Left lung (tissue), 10 donors: ENCODE measurements around the gene GDPD3. TPM values are rescaled to one million over a fixed set of nuclear protein-coding genes. Genes with fewer than 3 reads are reported as not detected.

Experiments
- ATAC-seq: fragments of 200-7000 bp; cut with Tn5 transposase; one replicate; pipeline ENCODE4 v1.9.1; 2020; ENCODE audit warnings: moderate library complexity
- DNase-seq, 4 donors: peaks; one replicate each; pipeline ENCODE4 v3.0.0-alpha.2; 2013 to 2020
- H3K27ac ChIP-seq, 2 donors: fragments of 200-600 bp; sonication (generic) in 1 of 2; one replicate each; pipeline versions ENCODE4 v1.5.0 to v1.8.0; 2020 to 2021
- H3K27me3 ChIP-seq, 2 donors: fragments of 200-600 bp; sonication (generic) in 1 of 2; one replicate each; pipeline versions ENCODE4 v1.5.0 to v1.8.0; 2020 to 2021
- H3K36me3 ChIP-seq, 2 donors: fragments of 200-600 bp; sonication (generic) in 1 of 2; one replicate each; pipeline versions ENCODE4 v1.5.0 to v1.8.0; 2020 to 2021
- H3K4me1 ChIP-seq, 2 donors: fragments of 200-600 bp; one replicate each; pipeline ENCODE4 v1.8.0; 2021
- H3K4me3 ChIP-seq, 2 donors: fragments of 200-600 bp; sonication (generic) in 1 of 2; one replicate each; pipeline versions ENCODE4 v1.5.0 to v1.8.0; 2020 to 2021; ENCODE audit warnings: mild to moderate bottlenecking in 1 of 2
- H3K9me3 ChIP-seq, 2 donors: fragments of 200-600 bp; sonication (generic) in 1 of 2; one replicate each; pipeline versions ENCODE4 v1.5.0 to v1.8.0; 2020 to 2021
- CTCF ChIP-seq, 2 donors: fragments of 200-600 bp; sonication (generic) in 1 of 2; IDR thresholded peaks; one replicate each; pipeline versions ENCODE4 v1.5.0 to v1.8.0; 2021; ENCODE audit warnings: antibody characterized with exemption in 2 of 2
- intact Hi-C, 2 donors: fragments of 100-400 bp; cut with DNase I; formaldehyde crosslinking; loops; one replicate each; pipeline versions ENCODE4 v1.11.2 to v1.14.2; 2022
- polyA plus RNA-seq, 6 donors: library from polyadenylated mRNA; unstranded; fragments of 120-200 nt; gene quantifications; one replicate each; pipeline ENCODE4 v1.2.1, GENCODE V29; 2013; ENCODE audit not compliant: insufficient read length in 6 of 6
- total RNA-seq, 2 donors: library from RNA; stranded (reverse); fragmentation: NEBNext Ultra II Directional; extraction: Animal tissue kit (Norgen Biotek cat#: 25700); gene quantifications; one replicate each; pipeline ENCODE4 v1.2.1, GENCODE V29; 2021
- donor health status: DM: no; HTN: yes; CAD: no.
- donor health status: DM: no; HTN: no; CAD: no.

GDPD3 gene
- total and polyA plus RNA-seq, 8 donors, result 5.6 to 20.3 (median 14.6) TPM

DNA sequence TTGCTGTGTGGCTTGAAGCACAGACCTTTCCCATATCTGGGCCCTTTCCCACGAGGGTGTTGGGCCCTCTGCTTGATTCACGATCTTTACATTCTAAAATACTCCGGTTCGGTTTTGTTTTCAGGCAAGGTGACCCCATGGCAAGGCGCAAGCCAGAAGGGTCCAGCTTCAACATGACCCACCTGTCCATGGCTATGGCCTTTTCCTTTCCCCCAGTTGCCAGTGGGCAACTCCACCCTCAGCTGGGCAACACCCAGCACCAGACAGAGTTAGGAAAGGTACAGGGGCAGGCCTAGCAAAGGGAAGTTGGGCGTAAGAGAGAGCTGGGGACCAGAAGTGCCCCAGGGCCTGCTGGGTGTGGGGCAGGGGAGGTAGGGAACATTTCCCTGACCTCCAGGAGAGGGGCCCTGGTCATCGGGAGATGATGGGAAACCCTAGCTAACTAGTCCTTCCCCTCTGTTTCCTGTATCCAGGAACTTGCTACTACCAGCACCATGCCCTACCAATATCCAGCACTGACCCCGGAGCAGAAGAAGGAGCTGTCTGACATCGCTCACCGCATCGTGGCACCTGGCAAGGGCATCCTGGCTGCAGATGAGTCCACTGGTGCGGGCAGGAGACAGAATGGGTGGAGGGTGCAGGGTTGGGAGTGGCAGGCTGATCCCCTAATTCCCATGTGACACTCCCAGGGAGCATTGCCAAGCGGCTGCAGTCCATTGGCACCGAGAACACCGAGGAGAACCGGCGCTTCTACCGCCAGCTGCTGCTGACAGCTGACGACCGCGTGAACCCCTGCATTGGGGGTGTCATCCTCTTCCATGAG is 46.4 kb downstream of the GDPD3 start:
- Histone ChIP-seq H3K9me3 (no peaks in the 10 kb centered on the region), H3K4me3 (peak overlapping the region; percentile 55 to 98), H3K27me3 (no peaks in the 10 kb centered on the region), H3K27ac (peak overlapping the region; percentile 98 to 99), H3K4me1 (peaks cover 30 to 75% of the 10 kb centered on the region in 2 donors), H3K36me3 (peaks cover 0 to 55% of the 10 kb centered on the region in 2 donors)
- intact Hi-C loops, result no loop called here
- no peak for ATAC-seq
- no peak for DNase-seq
- TF ChIP-seq CTCF (IDR thresholded peaks at IDR 0.05), result no peak

DNA sequence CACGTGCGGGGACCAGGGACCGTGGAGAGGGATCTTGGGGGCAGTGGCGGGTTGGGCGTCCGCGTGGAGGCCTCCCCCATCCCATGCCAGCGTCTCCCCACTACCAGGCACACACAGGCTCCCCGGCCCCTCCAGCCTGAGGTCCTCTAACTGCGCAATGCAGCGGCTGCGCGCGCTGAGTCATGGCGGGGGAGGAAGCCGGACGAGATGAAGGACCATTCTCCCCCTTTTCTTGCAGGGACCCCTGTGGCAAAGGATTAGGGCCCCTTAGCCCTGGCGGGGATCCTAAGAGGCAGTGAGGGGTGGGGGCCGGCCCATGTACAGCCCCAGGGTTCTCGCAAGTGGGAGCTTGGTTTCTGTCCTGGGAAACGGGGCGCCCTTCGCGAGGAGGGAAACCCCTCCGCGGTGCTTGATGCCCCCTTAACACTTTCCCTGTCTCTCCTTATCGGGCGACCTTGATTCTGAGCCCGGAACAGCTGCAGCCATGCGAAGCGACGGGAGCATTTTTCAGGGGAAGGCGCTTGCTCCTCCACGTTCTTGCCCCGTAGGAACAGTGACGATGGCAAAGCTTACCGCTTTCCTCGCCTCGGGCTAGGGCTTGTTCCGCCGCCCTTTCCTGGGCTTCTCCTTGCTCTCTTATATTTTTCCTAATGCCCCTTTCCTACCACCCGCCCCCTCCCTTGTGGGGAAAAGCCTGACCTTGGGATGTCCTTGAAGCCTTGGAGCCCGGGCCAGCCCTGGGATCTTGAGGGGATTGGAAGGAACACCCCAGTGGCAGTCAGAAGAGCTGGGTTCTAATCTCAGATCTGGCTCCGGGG is 47.2 kb downstream of the GDPD3 start:
- intact Hi-C loops, result no loop called here
- Histone ChIP-seq H3K36me3 (peaks cover 0 to 46% of the 10 kb centered on the region in 2 donors), H3K4me3 (peak overlapping the region; percentile 55 to 98), H3K27ac (peak overlapping the region; percentile 98 to 99), H3K9me3 (no peaks in the 10 kb centered on the region), H3K4me1 (peaks cover 30 to 67% of the 10 kb centered on the region in 2 donors), H3K27me3 (no peaks in the 10 kb centered on the region)
- no peak for TF ChIP-seq CTCF (IDR thresholded peaks at IDR 0.05)
- DNase-seq (peak in 2 of 4 donors; percentile 68 to 93), ATAC-seq (peak; percentile 4)

DNA sequence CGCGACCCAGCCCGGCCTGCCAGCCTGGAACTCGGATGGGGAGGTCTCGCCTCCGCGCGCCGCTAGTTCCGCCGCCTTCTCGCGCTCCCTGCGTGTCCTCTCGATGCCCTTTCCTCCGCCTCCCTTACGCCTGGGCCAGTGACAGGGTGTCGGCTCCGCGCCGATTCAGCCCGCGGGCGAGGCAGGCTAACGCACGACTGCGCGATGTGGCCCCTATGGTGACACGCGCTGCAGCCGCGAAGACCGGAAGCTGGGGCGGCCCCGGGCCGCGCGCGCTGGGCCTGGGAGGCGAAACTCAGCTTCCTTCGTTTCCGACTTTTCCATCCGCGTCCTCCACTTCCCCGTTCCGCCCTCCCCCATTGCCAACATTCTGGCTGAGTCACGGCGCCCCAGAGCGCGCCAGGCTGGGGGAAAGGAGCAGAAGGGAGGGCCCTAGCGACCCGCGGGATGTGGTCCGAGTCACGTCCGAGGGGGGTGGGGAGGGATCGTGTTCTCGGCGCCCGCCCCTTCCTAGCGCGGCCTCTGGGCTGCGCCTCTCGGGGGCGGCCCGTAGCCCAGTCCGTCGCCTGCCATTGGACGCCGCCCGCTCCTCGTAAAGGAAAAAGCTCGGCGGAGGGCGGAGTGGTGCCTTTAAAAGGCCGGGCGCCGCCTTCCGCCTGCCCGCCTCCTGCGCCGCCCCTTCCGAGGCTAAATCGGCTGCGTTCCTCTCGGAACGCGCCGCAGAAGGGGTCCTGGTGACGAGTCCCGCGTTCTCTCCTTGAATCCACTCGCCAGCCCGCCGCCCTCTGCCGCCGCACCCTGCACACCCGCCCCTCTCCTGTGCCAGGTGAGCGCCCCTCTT is 48.0 kb downstream of the GDPD3 start, which contains the start of gene ALDOA:
TSS of gene ALDOA (plus strand) at position 659 of the 841 bp plus-strand sequence. CDS start 1,138 bp downstream, outside the sequence.
- Histone ChIP-seq H3K4me1 (peaks cover 30 to 61% of the 10 kb centered on the region in 2 donors), H3K9me3 (no peaks in the 10 kb centered on the region), H3K4me3 (peak within 1 kb of the TSS; percentile 55 to 98), H3K36me3 (peaks cover 0 to 38% of the 10 kb centered on the region in 2 donors), H3K27ac (peak within 1 kb of the TSS; percentile 98 to 99), H3K27me3 (no peaks in the 10 kb centered on the region)
- ATAC-seq (peak; percentile 90), DNase-seq (peak; percentile 98 to 99 (median 98))
- peak in 1 of 2 donors; percentile 23 for TF ChIP-seq CTCF (IDR thresholded peaks at IDR 0.05)
- intact Hi-C loops, result no loop called here

DNA sequence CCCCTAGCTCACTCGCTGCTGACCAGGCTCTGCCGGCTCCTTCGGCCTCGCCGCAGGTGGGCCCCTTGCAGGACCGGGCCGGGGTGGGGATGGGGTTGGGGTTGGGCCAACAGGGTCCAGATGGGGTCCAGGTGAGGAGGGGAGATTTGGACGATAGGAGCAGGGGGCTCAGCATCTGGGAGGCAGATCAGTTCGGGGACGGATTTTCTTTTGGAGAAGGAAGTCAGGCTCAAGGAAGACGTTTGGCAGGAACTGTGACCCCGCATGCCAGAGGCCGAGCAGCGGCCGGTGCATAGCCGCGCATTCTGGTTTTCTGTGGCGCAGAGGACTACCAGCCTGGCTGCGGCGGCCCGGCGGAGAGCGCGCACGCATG is 48.6 kb downstream of the GDPD3 start:
- H3K4me1 ChIP-seq, result peaks cover 28 to 55% of the 10 kb centered on the region in 2 donors
- no peak for TF ChIP-seq CTCF (IDR thresholded peaks at IDR 0.05)
- H3K9me3 ChIP-seq, result no peaks in the 10 kb centered on the region
- DNase-seq (no peak), ATAC-seq (peak; percentile 2)
- H3K27ac ChIP-seq, result peak overlapping the region; percentile 98 to 99
- intact Hi-C loops, result no loop called here
- no peaks in the 10 kb centered on the region for H3K27me3 ChIP-seq
- H3K4me3 ChIP-seq, result peak overlapping the region; percentile 55 to 98
- peaks cover 0 to 32% of the 10 kb centered on the region in 2 donors for H3K36me3 ChIP-seq
